ENCODE measurements around the gene IFI6.
"Not testable (repeated sequence)": the region's sequence is repeated elsewhere in the genome, so short reads cannot be mapped to it uniquely, and the experiment has no call there.

Gene IFI6

DNA sequence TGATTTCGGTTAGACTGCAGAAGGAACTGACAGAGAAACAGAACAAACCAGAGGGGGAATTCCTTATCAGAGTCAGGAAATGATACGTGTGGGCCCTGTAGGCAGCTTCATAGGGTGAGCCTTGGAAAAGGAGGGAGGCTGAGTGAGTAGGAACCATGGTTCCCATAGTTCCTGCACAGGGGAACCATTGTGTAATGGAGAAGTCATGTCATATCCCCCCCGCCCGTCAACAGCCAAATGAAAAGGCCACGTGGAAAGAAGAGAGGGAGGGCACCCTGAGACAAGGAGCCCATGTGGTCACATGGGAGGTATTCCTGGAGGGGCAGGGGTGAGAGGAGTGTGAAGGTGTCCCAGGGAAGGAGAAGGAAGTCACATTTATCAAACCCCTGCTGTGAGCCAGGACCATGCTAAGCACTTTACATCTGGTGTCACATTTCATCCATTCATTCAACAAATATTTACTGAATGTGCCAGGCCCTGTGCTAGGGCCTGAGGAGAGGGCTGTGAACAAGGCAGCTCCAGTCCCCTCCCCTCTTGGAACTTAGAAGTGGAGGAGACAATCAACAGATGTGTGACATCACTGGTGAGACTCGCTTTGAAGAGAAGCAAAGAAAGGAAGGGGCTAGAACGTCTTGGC lies 21.3 kb downstream of the IFI6 start:
- ATAC-seq, result peak; percentile 59
- DNase-seq, result no peak

- ATAC-seq, result no peak
- no peak for DNase-seq
These were observed 21.8 kb downstream of the IFI6 start for GRCh38 chr1:27650171-27650538.

DNA sequence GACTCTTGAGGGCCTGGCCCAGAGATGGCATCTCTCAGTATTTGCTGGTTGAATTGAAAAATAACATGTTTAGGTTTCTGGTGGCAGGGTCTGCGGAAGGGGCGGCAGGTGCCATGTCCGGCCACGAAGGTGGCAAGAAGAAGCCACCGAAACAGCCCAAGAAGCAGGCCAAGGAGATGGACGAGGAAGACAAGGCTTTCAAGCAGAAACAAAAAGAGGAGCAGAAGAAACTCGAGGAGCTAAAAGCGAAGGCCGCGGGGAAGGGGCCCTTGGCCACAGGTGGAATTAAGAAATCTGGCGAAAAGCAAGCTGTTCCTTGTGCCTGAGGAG lies 22.7 kb downstream of the IFI6 start:
- ATAC-seq (no peak), DNase-seq (no peak)

- DNase-seq (no peak), ATAC-seq (no peak)
These were observed 23.2 kb downstream of the IFI6 start for GRCh38 chr1:27648602-27649305.

DNA sequence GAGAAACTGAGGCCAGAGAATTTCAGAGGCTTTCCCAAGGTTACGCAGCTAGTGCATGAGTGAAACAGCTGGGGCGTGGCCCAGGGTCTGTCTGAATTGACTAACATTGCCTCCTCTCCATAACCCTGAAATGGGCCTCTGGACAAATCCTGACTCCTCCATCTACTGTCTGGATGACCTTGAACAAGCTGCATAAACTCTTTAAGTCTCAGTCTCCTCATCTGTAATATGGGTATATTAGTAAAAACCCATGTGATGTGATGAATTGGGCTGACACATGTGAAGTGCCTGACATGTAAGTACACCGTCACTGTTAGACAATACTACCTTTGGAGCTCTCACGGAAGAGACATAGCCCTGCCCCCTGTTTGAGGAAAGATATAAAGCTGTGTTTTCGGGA lies 24.7 kb downstream of the IFI6 start:
- ATAC-seq, result no peak
- DNase-seq, result no peak

DNA sequence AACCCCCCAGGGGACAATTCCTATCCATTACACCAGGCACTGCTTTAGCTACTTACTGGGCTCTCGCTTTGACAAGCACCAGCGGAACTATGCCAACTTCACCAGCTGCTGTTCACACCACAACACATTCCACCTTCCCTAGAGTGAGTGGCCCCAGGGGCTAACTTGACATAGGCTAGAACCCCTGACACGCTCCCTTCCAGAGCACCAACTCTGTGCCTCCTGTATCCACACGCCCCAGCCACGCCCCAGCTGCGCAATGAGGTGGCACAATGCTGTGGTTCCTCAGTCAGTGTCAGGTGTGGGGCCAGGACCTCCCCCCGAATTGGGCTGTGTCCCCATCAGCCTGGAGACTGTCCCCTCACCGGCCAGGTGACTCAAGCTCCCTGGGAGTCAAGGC lies 25.3 kb downstream of the IFI6 start:
- no peak for ATAC-seq

DNA sequence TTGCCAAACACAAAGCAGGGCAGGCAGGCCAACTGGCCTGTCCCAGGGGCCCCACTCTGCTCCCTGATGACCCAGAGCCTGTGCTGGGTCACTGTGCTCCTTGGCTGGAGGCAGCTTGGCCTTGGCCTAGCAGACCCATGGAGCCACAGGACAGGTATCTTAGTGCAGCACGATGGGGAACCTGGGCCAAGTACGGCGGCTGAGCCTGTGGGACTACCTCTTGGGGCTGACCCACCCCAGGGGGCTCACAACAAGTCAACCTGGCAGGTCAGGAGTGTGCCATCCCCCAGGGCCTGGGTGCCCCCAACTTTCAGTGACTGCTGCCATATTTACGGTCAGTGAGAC lies 26.9 kb downstream of the IFI6 start:
- ATAC-seq (no peak), DNase-seq (no peak)

More for the DNA sequence above, 25.3 kb downstream of the IFI6 start:
- DNase-seq, result no peak

- DNase-seq, result no peak
- no peak for ATAC-seq
These were observed 27.5 kb downstream of the IFI6 start for GRCh38 chr1:27644369-27645070.

- peak; percentile 83 for ATAC-seq
- DNase-seq, result peak; percentile 76
These were observed 28.2 kb downstream of the IFI6 start for GRCh38 chr1:27643600-27644368.

- ATAC-seq, DNase-seq: not testable (repeated sequence)
These were observed 31.5 kb downstream of the IFI6 start for GRCh38 chr1:27640514-27640913.

DNA sequence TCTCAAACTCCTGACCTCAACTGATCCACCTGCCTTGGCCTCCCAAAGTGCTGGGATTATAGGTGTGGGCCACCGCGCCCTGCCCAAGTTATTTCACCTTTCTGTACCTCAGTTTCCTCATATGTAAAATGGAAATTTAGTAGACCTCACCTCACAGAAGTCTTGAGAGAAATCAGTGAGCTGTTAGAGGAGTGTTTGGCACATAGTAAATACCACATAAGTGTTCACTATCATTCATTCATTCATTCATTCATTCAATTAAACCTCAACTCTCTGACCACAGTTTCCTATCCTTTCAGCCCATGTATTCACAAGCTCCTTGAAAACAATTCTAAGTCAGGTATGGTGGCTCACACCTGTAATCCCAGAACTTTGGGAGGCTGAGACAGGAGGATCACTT lies 33.2 kb downstream of the IFI6 start:
- DNase-seq (no peak), ATAC-seq (no peak)

GRCh38 chr1:27638047-27638734 lies 33.8 kb downstream of the IFI6 start:
- ATAC-seq (no peak), DNase-seq (no peak)

DNA sequence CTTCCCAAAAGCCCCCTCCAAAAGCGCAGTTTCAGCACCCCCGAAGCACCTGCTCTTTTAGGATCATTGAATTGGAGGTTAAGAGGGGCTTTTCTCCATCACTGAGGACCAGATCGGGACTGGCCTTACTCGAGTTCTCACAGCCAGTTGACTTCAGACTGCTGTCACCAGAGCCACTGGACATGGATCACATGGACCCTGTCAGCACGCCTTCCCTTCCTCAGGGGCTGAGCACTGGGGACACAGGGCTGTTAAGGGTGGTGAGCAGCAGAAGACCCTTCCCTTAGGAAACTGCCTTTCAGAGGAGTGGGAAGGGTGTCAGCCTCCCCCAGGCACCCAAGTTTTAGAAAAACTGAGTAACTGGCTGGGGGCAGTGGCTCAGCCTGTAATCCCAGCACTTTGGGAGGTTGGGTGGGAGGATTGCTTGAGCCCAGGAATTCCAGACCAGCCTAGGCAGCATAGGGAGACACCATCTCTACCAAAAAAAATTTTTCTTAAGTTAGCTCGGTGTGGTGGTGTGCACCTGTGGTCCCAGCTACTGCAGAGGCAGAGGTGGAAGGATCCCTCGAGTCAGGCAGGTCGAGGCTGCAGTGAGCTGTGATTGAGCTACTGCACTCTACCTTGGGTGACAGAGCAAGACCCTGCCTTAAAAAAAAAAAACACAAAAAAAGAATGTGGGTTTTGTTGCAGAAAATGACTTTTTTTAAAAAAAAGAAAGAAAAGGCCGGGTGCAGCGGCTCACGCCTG lies 36.4 kb downstream of the IFI6 start:
- ATAC-seq (no peak), DNase-seq (no peak)

- ATAC-seq (no peak), DNase-seq (no peak)
These were observed 37.0 kb downstream of the IFI6 start, which contains the start of gene FGR for GRCh38 chr1:27634985-27635367. TSS of gene FGR (minus strand) at chr1:27635185. CDS start at chr1:27623916, 11,269 bp downstream.

DNA sequence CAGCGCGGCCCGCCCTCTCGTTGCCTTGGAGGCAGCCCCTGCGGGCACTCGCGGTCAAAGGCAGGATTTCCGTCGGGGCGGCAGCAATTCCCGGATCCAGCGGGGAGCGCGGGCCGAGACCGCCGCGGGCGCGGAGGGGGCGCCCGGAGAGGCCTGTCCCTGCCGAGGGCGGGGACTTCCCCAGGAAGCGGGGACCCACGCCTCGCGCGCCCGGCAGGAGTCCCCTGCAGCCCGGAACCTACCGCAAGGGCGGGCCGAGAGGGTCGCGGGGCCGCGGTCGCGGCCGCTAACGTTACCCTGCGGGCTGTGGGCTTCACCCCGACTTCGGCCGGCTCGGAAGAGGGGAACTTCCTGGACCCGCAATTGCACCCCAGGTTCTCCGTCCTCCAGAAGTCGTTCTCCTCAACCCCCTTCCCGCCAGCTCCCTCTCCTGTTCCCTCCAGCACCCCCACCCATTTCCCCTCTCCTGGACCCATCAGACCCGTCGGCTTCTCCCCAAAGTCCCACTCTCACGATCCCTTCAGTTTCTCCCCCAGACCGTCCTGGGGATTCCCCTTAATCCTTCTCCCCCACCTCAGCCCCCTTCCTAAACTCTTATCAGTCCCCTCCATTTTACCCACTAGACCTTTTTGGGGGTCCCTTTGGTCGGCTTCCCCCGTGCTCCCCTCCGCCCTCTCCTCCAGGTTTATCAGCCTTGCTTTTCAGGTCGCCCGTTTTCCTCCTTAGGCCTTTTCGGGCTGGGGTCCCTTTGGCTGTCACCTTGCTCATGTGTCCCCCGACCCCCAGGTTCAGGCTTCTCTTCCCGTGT lies 37.6 kb downstream of the IFI6 start:
- ATAC-seq, result no peak

DNA sequence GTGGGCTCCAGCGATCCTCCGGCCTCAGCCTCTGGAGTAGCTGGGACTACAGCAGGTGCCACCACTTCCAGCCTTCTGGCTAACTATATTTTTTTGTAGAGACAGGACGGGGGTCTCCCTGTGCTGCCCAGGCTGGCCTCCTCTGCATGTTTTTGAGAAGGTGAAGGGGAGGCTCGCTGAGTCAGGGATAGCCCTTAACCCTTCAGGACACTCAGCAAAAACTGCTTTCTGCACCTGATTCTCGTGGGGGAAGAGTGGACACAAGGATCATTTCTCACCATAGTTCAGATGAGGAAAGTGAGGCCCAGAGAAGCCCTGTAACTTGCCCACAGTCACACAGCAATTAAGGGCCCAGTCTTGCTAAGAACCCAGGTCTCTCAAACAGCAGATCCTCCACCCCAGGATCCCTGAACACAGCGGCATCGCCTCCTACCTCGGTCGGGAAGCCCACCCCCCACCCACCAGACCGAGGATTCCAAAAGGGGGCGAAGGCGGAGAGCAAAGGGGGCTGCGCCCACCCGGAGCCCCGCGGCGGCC lies 38.3 kb downstream of the IFI6 start:
- ATAC-seq, result no peak
- peak; percentile 14 for DNase-seq

More for the DNA sequence above, 37.6 kb downstream of the IFI6 start:
- peak; percentile 68 for DNase-seq

DNA sequence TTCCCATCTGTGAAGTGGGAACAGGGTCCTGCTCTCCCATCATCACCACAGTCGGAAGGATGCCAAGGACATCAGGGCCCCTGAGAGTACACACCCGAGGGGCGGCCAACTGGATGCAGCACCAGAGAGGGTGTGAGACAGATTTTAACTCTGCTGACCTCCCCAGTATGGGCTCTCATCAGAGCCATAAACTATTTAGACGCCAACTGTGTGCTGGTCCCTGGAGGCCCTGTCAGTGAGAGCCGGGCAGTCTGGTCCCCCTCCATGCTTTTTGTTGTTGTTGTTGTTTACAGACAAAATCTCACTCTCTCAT lies 38.7 kb downstream of the IFI6 start:
- ATAC-seq, result no peak

GRCh38 chr1:27632387-27633297 lies 39.4 kb downstream of the IFI6 start:
- ATAC-seq, result peak; percentile 77
- DNase-seq, result peak; percentile 78

More for the DNA sequence above, 38.7 kb downstream of the IFI6 start:
- peak; percentile 17 for DNase-seq

- ATAC-seq (no peak), DNase-seq (no peak)
These were observed 41.0 kb downstream of the IFI6 start for GRCh38 chr1:27630859-27631491.
